ENCODE measurements around the gene KIDINS220.
"Not testable (repeated sequence)": the region's sequence is repeated elsewhere in the genome, so short reads cannot be mapped to it uniquely, and the experiment has no call there.

Gene KIDINS220

GRCh38 chr2:8754106-8754776 is 83.2 kb downstream of the KIDINS220 start:
- DNase-seq (ENCODE audit: low read depth in 2 of 2) = no peak

- DNase-seq (ENCODE audit: low read depth in 2 of 2) = no peak
Measured at GRCh38 chr2:8753609-8754008, 83.8 kb downstream of the KIDINS220 start.

GRCh38 chr2:8752385-8752784 is 85.0 kb downstream of the KIDINS220 start:
- DNase-seq (ENCODE audit: low read depth in 2 of 2) = no peak

- no peak for DNase-seq (ENCODE audit: low read depth in 2 of 2)
Measured at GRCh38 chr2:8750221-8750620, 87.2 kb downstream of the KIDINS220 start.

- DNase-seq (ENCODE audit: low read depth in 2 of 2) = no peak
Measured at GRCh38 chr2:8743261-8743660, 94.2 kb downstream of the KIDINS220 start.

GRCh38 chr2:8740136-8740535 is 97.3 kb downstream of the KIDINS220 start:
- no peak for DNase-seq (ENCODE audit: low read depth in 2 of 2)

DNA sequence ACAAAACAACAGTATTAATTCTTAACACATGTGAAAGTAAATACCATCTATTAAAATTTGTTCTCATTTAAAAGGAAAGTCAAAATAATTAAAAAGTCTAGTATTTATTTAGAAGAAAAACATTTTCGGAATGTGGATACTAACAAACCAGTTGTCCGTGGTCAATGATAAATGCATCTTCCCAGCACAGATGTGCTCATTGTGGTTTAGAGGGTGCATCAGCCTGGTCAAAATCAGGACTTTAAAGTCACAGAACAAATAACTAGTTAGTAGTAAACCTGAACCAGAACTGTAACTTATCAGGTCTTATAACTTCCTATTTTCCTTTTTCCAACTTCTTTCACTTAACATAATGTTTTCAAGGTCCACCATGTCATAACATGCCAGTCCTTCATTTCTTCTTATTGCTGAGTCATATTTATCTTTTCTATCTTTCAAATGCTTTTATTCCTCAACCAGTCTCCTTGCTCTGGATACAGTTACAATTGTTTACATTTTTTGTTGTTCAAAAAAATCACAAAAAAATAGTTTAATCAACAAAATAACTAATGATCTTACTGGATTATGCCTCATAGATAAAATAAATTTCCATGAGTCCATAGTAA is 99.7 kb downstream of the KIDINS220 start:
- DNase-seq (ENCODE audit: low read depth in 2 of 2) = no peak

DNA sequence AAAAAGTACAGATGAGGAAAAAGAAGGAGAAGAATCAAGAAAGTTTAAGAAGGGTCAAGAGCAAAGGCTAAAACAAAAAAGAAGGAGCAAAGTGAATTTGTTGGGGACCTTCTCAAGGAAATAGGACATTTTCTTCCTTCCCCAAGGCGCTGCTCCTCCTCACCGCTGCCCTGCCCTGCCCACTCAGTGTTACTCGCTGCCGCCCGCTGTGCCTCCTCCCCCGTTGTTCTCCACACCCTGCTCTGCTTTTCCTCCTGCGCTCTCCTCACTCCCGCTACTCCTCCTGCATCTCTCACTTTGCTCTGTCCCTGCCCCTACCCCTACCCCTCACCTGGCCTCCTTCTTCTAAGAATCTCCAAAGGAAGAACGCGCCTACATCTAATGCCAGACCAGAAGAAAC is 104.8 kb downstream of the KIDINS220 start:
- no peak for DNase-seq (ENCODE audit: low read depth in 2 of 2)

GRCh38 chr2:8729939-8730338 is 107.5 kb downstream of the KIDINS220 start:
- DNase-seq (ENCODE audit: low read depth in 2 of 2) = no peak

DNA sequence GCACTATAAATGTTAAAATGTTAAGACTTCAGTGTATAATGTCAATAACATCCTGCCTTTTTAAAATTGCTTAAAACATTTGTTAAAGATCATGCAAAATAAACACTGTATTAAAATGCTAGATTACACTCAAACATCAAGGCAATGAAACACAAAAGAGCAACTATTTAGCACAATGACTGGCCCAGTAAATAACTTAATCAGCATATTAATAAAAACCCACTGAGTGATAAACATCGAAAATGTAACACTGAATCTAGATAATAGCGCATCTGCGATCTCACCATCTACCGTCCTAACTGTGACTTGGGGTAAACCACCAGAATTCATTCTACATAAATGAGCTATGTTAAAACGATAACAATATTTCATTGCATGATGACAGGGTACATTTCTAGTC is 108.3 kb downstream of the KIDINS220 start:
- not testable (repeated sequence) for DNase-seq (ENCODE audit: low read depth in 2 of 2)

GRCh38 chr2:8728305-8729015 is 109.0 kb downstream of the KIDINS220 start:
- DNase-seq (ENCODE audit: low read depth in 2 of 2) = no peak

DNA sequence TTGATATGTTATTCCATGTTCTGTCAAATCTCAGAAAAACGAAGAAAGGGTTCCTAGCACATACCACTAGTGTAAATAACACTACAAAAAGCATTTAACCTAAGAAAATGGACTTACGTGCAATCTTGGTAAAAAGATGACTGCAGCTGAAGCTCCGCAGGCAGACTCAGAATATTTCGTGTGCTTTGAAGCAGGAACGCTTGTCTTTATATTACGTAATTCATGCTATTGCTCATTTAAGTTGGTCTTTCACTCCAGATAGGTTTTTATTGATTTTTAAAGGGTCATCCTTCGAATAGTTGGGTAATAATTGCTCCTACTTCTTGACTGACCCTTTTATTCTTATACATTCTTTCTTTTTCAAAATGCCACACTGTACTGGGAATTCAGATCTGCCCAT is 111.6 kb downstream of the KIDINS220 start:
- no peak for DNase-seq (ENCODE audit: low read depth in 2 of 2)

- no peak for DNase-seq (ENCODE audit: low read depth in 2 of 2)
Measured at GRCh38 chr2:8722986-8723385, 114.4 kb downstream of the KIDINS220 start.

- no peak for DNase-seq (ENCODE audit: low read depth in 2 of 2)
Measured at GRCh38 chr2:8721410-8721809, 116.0 kb downstream of the KIDINS220 start.

- DNase-seq (ENCODE audit: low read depth in 2 of 2) = no peak
Measured at GRCh38 chr2:8720741-8721140, 116.7 kb downstream of the KIDINS220 start.

DNA sequence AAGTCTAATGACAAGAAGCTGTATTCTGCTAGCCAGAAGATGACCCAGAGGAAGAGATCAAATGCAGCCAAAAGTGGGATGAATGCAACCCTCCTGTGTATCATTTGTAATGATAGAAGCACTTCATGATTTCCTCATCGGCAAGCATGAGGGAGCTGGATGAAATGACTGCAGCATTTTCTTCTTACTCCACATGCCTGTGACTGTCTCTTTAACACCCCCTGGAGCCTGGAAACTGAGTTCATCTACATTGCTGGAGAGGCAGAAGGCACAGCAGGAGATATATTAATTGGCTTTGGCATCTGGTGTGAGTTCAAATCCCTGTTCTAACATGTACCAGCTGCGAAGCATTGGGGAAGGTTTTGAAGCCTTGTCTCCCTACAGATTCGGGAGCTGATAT is 117.9 kb downstream of the KIDINS220 start:
- no peak for DNase-seq (ENCODE audit: low read depth in 2 of 2)

DNA sequence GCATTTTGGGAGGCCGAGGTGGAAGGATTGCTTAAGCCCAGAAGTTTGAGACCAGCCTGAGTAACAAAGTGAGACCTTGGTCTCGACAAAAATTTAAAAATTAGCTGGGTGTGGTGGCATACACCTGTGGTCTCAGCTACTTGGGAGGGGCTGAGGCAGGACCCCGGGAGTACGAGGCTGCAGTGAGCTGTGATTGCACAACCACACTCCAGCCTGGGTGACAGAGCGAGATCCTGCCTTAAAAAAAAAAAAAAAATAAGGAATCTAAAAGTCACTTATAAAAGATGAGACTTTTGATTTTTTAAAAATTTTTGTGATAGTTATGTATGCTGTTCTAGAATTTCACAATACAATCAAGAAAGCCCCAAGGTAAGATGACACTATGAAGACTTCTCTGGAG is 122.4 kb downstream of the KIDINS220 start:
- DNase-seq (ENCODE audit: low read depth in 2 of 2) = no peak

GRCh38 chr2:8714283-8714682 is 123.1 kb downstream of the KIDINS220 start:
- DNase-seq (ENCODE audit: low read depth in 2 of 2) = no peak

- no peak for DNase-seq (ENCODE audit: low read depth in 2 of 2)
Measured at GRCh38 chr2:8710951-8711350, 126.5 kb downstream of the KIDINS220 start.

GRCh38 chr2:8709611-8710010 is 127.8 kb downstream of the KIDINS220 start:
- DNase-seq (ENCODE audit: low read depth in 2 of 2) = no peak

GRCh38 chr2:8704906-8705305 is 132.5 kb downstream of the KIDINS220 start:
- DNase-seq (ENCODE audit: low read depth in 2 of 2) = no peak

DNA sequence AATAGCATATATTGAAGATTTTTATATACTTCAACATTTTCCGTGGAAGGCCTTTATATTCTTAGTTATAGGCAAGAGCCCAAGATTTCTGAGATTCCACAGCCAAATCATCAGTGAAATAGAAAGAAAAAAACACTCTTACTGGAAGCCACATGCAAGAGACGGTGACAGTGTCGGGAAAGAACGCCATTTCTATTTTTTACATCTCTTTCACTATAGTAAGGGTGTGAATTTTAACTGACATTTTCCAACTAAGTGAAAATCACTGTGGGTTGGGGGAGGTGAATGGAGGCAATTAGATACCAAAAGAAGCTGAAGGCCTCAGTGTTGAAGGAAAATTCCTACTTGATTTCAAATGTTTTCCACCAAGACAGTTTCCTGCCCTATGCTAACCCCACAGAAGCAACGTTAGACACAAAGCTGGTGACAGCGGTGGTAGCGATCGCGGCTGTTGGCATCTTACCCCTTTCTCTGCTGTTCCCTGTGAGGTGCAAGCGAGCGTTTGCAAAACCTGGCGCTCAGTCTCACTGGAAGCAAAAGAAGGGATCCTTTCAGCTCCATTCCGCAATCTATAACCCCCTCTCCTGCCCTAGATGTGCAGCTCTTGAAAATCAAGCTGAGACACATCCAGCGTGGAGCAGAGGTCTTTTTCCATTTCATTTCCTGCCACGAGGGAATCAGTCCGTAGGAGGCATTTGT is 135.6 kb downstream of the KIDINS220 start:
- DNase-seq (ENCODE audit: low read depth in 2 of 2) = no peak

DNA sequence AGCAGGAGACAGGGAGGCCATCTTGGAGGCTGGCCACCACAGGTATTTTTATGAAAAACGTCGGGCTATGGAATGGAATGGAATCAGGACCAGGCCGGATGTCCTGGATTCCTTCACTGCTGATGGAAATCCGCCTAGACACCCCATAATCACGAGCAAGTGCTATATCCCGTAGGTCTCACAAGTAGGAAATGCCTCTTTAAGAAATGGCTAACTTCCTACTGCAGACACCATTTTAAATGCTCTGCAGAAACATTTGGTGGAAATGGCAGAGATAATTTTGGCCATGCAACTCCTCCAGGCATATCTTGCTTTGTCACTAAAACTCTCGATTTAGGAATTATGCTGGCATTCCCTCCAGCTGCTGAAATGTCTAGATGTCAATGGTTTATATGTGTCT is 137.6 kb downstream of the KIDINS220 start:
- DNase-seq (ENCODE audit: low read depth in 2 of 2) = no peak
